ENCODE measurements around the gene KIF25. TPM values are rescaled to one million over a fixed set of nuclear protein-coding genes. Genes with fewer than 3 reads are reported as not detected.

The KIF25 gene
- total RNA-seq, 1 donor from 2014 or later: not detected

DNA sequence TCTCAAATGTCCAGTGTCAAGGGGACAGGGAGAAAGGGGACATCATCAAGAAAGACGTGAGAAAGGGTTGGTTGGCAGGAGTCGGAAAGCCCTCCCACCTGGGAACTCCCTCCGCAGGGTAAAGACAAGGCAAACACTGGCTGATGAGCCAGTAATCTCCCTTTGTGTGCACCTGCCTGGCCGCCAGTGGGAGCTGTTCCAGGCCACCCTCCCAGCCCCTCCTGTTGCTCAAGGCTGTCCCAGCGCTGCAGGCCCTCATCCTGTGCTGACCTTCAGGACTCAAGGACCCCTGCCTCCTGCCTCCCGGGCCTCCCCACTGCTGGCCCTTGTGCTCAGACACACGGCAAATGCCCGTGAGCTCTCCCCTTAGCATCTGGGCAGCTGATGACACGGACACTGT, 74.1 kb downstream of the KIF25 start:
- intact Hi-C loops (cut with DNase I): no loop called here
- no peaks in the 10 kb centered on the region for H3K9me3 ChIP-seq
- H3K27me3 ChIP-seq: no peaks in the 10 kb centered on the region
- H3K4me3 ChIP-seq: no peak overlapping the region
- no peak overlapping the region for H3K27ac ChIP-seq
- no peaks in the 10 kb centered on the region for H3K36me3 ChIP-seq
- no peak for TF ChIP-seq POLR2A (IDR thresholded peaks at IDR 0.05)
- no peak for TF ChIP-seq POLR2AphosphoS5 (IDR thresholded peaks at IDR 0.05; ENCODE audit: insufficient read depth in 1 of 2, low read depth in 1 of 2)
- TF ChIP-seq, protein P1, sequence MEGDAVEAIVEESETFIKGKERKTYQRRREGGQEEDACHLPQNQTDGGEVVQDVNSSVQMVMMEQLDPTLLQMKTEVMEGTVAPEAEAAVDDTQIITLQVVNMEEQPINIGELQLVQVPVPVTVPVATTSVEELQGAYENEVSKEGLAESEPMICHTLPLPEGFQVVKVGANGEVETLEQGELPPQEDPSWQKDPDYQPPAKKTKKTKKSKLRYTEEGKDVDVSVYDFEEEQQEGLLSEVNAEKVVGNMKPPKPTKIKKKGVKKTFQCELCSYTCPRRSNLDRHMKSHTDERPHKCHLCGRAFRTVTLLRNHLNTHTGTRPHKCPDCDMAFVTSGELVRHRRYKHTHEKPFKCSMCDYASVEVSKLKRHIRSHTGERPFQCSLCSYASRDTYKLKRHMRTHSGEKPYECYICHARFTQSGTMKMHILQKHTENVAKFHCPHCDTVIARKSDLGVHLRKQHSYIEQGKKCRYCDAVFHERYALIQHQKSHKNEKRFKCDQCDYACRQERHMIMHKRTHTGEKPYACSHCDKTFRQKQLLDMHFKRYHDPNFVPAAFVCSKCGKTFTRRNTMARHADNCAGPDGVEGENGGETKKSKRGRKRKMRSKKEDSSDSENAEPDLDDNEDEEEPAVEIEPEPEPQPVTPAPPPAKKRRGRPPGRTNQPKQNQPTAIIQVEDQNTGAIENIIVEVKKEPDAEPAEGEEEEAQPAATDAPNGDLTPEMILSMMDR (IDR thresholded peaks at IDR 0.05): no peak
- DNase-seq (ENCODE audit: extremely low spot score in 2 of 2): no peak
- no peaks in the 10 kb centered on the region for H3K4me1 ChIP-seq

DNA sequence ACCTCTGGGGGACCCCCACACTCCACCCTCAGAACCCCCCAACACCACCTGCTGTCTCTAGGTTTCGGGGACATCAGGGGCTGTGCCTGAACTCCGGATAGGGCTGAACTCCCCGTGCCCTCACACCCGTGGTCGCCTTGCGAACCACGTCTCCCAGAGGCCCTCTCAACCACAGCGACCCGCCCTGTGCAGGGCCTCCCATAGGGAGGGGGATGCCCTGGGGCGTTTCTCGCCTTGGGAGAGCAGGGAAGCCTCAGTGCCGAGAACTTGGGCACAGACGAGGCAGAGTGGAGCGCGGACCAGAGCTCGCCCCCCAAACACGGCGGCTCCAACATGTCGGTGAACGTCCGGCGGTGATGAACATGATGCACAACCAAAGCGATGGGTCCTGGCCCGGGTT, 74.8 kb downstream of the KIF25 start:
- intact Hi-C loops (cut with DNase I): no loop called here
- H3K4me3 ChIP-seq: no peak overlapping the region
- TF ChIP-seq, protein P1 (IDR thresholded peaks at IDR 0.05): no peak
- TF ChIP-seq POLR2A (IDR thresholded peaks at IDR 0.05) (no peak), POLR2AphosphoS5 (IDR thresholded peaks at IDR 0.05; ENCODE audit: insufficient read depth in 1 of 2, low read depth in 1 of 2) (no peak)
- H3K27ac ChIP-seq: no peak overlapping the region
- H3K4me1 ChIP-seq: no peaks in the 10 kb centered on the region
- DNase-seq (ENCODE audit: extremely low spot score in 2 of 2): no peak
- no peaks in the 10 kb centered on the region for H3K36me3 ChIP-seq
- H3K9me3 ChIP-seq: no peaks in the 10 kb centered on the region
- H3K27me3 ChIP-seq: no peaks in the 10 kb centered on the region

DNA sequence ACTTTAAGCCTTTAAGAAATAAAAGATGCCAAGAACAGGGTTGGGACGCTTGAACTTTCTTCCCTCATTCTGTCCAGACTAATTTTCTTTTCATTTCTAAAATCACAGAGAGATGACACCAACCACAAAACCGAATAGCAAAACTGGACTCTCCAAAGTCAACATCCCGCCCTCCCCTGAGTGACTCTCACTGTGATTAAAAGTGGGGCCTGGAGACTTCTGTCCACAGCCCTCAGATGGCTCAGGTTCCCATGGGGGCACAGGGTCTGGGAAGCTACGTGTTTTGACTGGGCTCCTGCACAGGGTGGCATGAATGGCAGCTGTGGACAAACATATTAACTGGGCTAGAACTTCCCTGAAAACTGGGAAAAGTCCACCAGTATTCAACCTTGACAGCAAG, 75.3 kb downstream of the KIF25 start:
- Histone ChIP-seq H3K9me3 (no peaks in the 10 kb centered on the region), H3K4me3 (no peak overlapping the region), H3K27me3 (no peaks in the 10 kb centered on the region), H3K27ac (no peak overlapping the region), H3K4me1 (no peaks in the 10 kb centered on the region), H3K36me3 (no peaks in the 10 kb centered on the region)
- DNase-seq (ENCODE audit: extremely low spot score in 2 of 2): no peak
- TF ChIP-seq, protein P1 (IDR thresholded peaks at IDR 0.05): no peak
- TF ChIP-seq POLR2A (IDR thresholded peaks at IDR 0.05) (no peak), POLR2AphosphoS5 (IDR thresholded peaks at IDR 0.05; ENCODE audit: insufficient read depth in 1 of 2, low read depth in 1 of 2) (no peak)
- intact Hi-C loops (cut with DNase I): no loop called here

DNA sequence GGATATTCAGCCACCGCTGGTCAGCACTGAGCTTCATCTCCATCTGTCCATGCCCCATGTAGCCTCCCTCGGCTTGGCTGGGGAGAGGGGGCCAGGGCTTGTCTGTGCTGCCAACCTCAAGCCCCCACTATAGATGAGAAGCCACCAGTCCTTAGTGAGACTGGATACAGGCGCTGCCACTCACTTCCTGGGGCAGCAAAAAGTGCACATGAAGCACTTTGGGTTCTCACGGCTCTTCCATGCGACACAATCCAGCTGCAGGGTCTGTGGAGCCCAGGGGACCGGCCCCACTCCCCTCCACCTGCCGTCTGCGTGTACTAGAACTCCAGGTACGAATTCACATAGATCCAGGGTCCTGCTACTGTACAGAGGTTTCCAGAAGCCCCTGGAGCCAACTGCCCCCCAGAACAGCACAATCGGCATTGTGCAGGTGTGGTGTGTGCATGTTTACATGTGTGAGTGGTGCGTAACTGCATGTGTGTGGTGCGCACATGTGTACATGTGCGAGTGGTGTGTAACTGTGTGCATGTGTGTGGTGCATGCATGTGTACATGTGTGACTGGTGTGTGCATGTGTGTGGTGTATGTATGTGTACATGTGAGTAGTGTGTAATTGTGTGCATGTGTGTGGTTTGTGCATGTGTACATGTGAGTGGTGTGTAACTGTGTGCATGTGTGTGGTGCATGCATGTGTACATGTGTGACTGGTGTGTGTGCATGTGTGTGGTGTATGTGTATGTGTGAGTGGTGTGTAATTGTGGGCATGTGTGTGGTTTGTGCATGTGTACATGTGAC, 76.7 kb downstream of the KIF25 start:
- H3K27ac ChIP-seq: no peak overlapping the region
- intact Hi-C loops (cut with DNase I): no loop called here
- no peak for DNase-seq (ENCODE audit: extremely low spot score in 2 of 2)

DNA sequence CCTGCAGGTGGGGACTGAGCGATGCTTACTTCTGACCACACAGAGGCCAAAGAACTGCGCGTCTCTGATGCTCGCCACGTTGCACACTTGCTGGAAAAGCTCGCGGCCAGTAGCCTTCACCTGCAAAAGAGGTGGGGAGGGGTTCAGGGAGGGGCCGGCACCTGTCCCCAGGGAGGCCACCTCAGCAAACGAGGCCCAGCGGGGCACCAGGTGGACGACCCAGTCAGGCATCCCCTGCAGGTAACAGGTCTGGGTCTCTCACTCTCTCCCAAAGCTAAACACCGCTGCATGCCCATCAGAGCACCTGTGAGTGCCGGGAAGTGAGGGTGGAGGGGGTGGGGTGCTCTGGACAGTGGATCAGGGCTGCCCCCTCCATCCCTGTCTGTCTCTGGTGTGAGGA, 77.7 kb downstream of the KIF25 start:
- no peak overlapping the region for H3K4me3 ChIP-seq
- intact Hi-C loops (cut with DNase I): no loop called here
- no peaks in the 10 kb centered on the region for H3K9me3 ChIP-seq
- no peak for DNase-seq (ENCODE audit: extremely low spot score in 2 of 2)
- no peaks in the 10 kb centered on the region for H3K27me3 ChIP-seq
- H3K27ac ChIP-seq: no peak overlapping the region
- H3K36me3 ChIP-seq: no peaks in the 10 kb centered on the region
- H3K4me1 ChIP-seq: peaks cover 5% of the 10 kb centered on the region
- TF ChIP-seq, protein P1 (IDR thresholded peaks at IDR 0.05): no peak
- TF ChIP-seq POLR2AphosphoS5 (IDR thresholded peaks at IDR 0.05; ENCODE audit: insufficient read depth in 1 of 2, low read depth in 1 of 2) (no peak), POLR2A (IDR thresholded peaks at IDR 0.05) (no peak)

More for the DNA sequence above, 76.7 kb downstream of the KIF25 start:
- TF ChIP-seq POLR2AphosphoS5 (IDR thresholded peaks at IDR 0.05; ENCODE audit: insufficient read depth in 1 of 2, low read depth in 1 of 2) (no peak), POLR2A (IDR thresholded peaks at IDR 0.05) (no peak)
- TF ChIP-seq, protein P1 (IDR thresholded peaks at IDR 0.05): no peak
- Histone ChIP-seq H3K27me3 (no peaks in the 10 kb centered on the region), H3K4me1 (peaks cover 5% of the 10 kb centered on the region), H3K4me3 (no peak overlapping the region), H3K9me3 (no peaks in the 10 kb centered on the region), H3K36me3 (no peaks in the 10 kb centered on the region)

All from vagina (tissue), 2 donors.